WTC11 (cell line): ENCODE results near the gene NCF2.

Experiments used
- CBFB ChIP-seq: sonication (generic); formaldehyde crosslinking; IDR thresholded peaks from 2 replicates; pipeline ENCODE4 v1.8.1; 2022; ENCODE audit warnings: mild to moderate bottlenecking, low read depth, missing genetic modification reagents
- CREB1 ChIP-seq: sonication (generic); formaldehyde crosslinking; IDR thresholded peaks from 2 replicates; pipeline ENCODE4 v1.8.0; 2023; ENCODE audit warnings: mild to moderate bottlenecking, missing genetic modification reagents
- CREM ChIP-seq: sonication (generic); formaldehyde crosslinking; IDR thresholded peaks from 2 replicates; pipeline ENCODE4 v1.8.1; 2022; ENCODE audit warnings: mild to moderate bottlenecking, missing genetic modification reagents, moderate library complexity
- ELF4 ChIP-seq: sonication (generic); formaldehyde crosslinking; IDR thresholded peaks from 2 replicates; pipeline ENCODE4 v1.8.1; 2022; ENCODE audit warnings: low read depth, mild to moderate bottlenecking, moderate library complexity, missing genetic modification reagents
- JUN ChIP-seq: sonication (generic); formaldehyde crosslinking; IDR thresholded peaks from 2 replicates; pipeline ENCODE4 v1.8.0; 2023; ENCODE audit warnings: mild to moderate bottlenecking, missing genetic modification reagents
- NR2C2 ChIP-seq: sonication (generic); formaldehyde crosslinking; IDR thresholded peaks from 2 replicates; pipeline ENCODE4 v1.8.0; 2022; ENCODE audit warnings: mild to moderate bottlenecking, missing genetic modification reagents
- SP1 ChIP-seq: sonication (generic); formaldehyde crosslinking; conservative IDR thresholded peaks from 2 replicates; pipeline ENCODE4 v1.8.1; 2022; ENCODE audit warnings: missing genetic modification reagents
- TF ChIP-seq, protein P1 (sequence below): fragments of 200-600 bp; IDR thresholded peaks from 2 replicates; pipeline ENCODE4 v1.8.0; 2022; ENCODE audit warnings: antibody characterized with exemption
- TF ChIP-seq, protein P2 (sequence below): sonication (generic); formaldehyde crosslinking; IDR thresholded peaks from 2 replicates; pipeline ENCODE4 v1.8.0; 2023; ENCODE audit warnings: mild to moderate bottlenecking, missing genetic modification reagents
- TF ChIP-seq, protein P3 (sequence below): sonication (generic); formaldehyde crosslinking; IDR thresholded peaks from 2 replicates; pipeline ENCODE4 v1.8.1; 2023; ENCODE audit warnings: mild to moderate bottlenecking, missing genetic modification reagents
- TF ChIP-seq, protein P4 (sequence below): sonication (generic); formaldehyde crosslinking; IDR thresholded peaks from 2 replicates; pipeline ENCODE4 v1.8.1; 2023; ENCODE audit warnings: mild to moderate bottlenecking, missing genetic modification reagents, moderate library complexity

DNA sequence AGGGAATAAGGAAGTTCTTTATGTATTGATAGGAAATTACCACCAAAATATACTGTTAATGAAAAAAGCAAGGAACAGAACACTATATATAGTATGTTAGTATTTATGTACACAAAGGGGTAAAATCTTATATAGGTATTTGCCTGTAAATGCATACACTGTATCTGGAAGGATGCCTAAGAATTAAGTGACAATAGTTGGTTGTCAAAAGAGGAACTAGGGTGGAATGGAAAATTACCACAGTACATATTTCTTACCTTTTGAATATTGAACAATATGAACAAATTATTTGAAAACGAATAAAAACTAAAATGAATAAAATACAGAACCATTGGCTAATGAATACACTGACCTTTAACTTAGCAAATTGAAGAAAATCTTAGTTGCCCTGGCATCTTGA lies 31.8 kb upstream of the NCF2 start:
- TF ChIP-seq, protein P1, sequence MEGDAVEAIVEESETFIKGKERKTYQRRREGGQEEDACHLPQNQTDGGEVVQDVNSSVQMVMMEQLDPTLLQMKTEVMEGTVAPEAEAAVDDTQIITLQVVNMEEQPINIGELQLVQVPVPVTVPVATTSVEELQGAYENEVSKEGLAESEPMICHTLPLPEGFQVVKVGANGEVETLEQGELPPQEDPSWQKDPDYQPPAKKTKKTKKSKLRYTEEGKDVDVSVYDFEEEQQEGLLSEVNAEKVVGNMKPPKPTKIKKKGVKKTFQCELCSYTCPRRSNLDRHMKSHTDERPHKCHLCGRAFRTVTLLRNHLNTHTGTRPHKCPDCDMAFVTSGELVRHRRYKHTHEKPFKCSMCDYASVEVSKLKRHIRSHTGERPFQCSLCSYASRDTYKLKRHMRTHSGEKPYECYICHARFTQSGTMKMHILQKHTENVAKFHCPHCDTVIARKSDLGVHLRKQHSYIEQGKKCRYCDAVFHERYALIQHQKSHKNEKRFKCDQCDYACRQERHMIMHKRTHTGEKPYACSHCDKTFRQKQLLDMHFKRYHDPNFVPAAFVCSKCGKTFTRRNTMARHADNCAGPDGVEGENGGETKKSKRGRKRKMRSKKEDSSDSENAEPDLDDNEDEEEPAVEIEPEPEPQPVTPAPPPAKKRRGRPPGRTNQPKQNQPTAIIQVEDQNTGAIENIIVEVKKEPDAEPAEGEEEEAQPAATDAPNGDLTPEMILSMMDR: no peak
- TF ChIP-seq, protein P2, sequence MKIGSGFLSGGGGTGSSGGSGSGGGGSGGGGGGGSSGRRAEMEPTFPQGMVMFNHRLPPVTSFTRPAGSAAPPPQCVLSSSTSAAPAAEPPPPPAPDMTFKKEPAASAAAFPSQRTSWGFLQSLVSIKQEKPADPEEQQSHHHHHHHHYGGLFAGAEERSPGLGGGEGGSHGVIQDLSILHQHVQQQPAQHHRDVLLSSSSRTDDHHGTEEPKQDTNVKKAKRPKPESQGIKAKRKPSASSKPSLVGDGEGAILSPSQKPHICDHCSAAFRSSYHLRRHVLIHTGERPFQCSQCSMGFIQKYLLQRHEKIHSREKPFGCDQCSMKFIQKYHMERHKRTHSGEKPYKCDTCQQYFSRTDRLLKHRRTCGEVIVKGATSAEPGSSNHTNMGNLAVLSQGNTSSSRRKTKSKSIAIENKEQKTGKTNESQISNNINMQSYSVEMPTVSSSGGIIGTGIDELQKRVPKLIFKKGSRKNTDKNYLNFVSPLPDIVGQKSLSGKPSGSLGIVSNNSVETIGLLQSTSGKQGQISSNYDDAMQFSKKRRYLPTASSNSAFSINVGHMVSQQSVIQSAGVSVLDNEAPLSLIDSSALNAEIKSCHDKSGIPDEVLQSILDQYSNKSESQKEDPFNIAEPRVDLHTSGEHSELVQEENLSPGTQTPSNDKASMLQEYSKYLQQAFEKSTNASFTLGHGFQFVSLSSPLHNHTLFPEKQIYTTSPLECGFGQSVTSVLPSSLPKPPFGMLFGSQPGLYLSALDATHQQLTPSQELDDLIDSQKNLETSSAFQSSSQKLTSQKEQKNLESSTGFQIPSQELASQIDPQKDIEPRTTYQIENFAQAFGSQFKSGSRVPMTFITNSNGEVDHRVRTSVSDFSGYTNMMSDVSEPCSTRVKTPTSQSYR: no peak
- TF ChIP-seq JUN (CRISPR knock-in tag) (no peak), CREM (CRISPR knock-in tag) (no peak), SP1 (CRISPR knock-in tag) (no peak), CREB1 (CRISPR knock-in tag) (no peak), ELF4 (no peak), CBFB (CRISPR knock-in tag) (no peak), NR2C2 (CRISPR knock-in tag) (no peak)
- TF ChIP-seq, protein P3, sequence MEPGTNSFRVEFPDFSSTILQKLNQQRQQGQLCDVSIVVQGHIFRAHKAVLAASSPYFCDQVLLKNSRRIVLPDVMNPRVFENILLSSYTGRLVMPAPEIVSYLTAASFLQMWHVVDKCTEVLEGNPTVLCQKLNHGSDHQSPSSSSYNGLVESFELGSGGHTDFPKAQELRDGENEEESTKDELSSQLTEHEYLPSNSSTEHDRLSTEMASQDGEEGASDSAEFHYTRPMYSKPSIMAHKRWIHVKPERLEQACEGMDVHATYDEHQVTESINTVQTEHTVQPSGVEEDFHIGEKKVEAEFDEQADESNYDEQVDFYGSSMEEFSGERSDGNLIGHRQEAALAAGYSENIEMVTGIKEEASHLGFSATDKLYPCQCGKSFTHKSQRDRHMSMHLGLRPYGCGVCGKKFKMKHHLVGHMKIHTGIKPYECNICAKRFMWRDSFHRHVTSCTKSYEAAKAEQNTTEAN (CRISPR knock-in tag): no peak
- TF ChIP-seq, protein P4, sequence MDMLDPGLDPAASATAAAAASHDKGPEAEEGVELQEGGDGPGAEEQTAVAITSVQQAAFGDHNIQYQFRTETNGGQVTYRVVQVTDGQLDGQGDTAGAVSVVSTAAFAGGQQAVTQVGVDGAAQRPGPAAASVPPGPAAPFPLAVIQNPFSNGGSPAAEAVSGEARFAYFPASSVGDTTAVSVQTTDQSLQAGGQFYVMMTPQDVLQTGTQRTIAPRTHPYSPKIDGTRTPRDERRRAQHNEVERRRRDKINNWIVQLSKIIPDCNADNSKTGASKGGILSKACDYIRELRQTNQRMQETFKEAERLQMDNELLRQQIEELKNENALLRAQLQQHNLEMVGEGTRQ: no peak
